Fibroblast of skin of back (primary cell): ENCODE results near the gene PLEKHM3.
"Not testable (repeated sequence)": the region's sequence is repeated elsewhere in the genome, so short reads cannot be mapped to it uniquely, and the experiment has no call there.

ENCODE experiments used
- DNase-seq: peaks from one replicate; pipeline ENCODE4 v3.0.0-alpha.2; 2013

PLEKHM3 gene

DNA sequence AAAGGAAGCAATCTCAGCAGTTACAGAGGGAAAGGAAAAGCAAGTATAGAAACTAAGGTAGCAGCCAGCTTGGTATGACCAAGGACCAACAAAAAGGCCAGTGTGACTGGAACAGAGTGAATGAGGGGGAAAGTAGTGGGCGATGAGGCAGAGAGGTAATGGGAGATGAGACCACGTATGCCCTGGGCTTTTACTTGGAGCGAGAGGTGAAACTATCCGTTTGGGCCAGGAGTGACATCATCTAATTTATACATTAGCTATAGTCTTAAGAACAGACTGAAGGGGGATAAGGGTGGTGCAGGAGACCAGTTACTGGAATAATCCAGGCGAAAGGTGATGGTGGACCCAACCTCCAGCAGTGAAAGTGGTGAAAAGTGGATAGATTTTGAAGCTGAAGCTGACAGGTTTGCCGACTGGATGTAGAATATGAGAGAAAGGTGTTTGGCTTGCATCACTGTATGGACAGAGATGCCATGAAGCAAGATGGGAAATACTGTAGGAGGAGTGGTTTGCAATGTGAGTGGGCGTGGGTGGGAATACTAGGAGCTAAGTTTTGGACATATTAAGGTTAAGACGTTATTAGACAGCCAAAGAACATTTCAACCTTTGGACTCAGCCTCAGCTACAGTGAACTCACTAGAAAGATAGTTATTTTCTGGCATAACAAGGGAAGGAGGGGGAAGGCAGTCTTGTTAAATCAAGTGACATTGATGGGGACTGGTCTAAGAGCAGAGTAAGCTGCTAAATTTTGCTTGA lies 106.0 kb downstream of the PLEKHM3 start:
- no peak for DNase-seq

DNA sequence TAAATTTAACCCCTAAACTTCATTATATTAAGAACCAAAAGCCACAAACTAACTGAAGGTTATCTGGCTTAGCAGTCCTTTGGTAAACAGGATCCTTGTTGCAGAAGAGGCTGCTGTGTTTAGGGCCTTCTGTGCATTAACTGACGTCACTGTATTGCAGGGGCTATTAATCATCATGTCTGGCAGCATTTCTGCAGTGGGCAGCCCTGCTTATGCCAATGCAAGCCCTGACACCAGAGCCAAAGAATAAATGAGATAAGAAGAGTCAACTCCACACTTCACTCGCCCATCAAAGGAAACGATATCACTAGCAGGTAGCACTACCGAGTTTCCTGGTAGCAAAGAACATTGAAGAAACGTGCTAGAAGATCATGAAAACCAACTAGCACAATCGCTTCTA lies 110.6 kb downstream of the PLEKHM3 start:
- no peak for DNase-seq

DNA sequence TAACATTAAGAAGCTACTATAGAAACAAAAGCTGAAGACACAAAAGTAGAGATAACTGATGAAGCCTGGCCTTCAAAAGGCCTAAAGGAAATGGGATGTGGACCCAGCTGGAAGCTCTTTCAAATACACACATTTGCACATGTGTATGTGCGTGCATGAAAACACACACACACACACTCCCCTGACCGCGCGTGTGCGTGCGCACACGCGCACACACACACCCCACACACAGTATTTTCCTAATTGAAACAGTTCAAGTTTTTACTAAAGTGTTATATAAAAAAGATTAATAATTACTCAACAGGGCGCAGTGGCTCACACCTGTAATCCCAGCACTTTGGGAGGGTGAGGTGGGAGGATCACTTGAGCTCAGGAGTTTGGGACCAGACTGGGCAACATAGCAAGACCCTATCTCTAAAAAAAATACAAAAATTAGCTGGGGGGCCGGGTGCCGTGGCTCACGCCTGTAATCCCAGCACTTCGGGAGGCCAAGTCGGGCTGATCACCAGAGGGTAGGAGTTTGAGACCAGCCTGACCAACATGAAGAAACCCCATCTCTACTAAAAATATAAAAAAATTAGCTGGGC lies 111.5 kb downstream of the PLEKHM3 start:
- DNase-seq: no peak

DNA sequence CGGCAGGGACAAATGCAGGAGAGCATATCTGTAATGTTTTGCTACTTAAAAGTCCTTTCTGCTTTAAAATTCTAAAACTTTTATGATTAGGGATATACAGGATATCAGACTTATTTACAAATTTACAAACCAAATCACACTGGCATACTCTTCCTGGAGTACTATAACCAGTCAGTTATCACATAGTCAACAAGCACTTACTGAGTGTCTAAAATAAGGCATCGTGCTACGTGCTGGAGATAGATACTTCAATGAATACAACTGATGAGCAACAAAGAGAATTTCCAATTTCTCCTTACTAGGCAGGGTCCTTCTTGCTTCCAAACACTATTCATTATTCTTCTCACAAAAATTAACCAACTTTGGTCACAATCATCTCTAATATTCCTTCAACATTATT lies 113.5 kb downstream of the PLEKHM3 start:
- no peak for DNase-seq

DNA sequence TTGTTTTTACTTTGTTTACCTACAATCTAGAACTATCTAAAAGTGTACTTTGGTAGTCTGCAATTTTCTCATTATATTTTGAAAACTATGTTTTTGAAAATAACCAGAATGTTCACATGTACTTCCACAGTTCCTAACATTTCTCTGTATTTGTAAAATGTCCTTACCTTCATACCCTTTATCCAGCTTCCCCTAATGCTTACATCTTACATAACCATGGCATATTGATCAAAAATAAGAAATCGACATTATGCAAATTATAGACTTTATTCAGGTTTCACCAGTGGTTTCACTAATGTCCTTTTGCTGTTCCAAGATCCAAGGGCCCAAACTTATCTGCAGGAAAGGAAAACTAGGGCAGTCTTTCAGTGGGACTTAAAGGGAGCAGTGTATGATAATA lies 114.1 kb downstream of the PLEKHM3 start:
- DNase-seq: no peak

DNA sequence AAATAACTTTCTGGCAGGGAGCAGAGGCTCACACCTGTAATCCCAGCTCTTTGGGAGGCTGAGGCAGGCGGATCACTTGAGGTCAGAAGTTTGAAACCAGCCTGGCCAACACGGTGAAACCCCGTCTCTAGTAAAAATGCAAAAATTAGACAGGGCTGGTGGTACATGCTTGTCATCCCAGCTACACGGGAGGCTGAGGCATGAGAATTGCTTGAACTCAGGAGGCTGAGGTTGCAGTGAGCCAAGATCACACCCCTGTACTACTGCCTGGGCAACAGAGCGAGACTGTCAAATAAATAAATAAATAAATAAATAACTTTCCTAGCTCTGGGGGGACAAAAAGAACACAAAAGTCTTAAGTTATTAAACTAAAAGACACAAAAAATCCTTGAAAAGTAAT lies 118.8 kb downstream of the PLEKHM3 start:
- not testable (repeated sequence) for DNase-seq

DNA sequence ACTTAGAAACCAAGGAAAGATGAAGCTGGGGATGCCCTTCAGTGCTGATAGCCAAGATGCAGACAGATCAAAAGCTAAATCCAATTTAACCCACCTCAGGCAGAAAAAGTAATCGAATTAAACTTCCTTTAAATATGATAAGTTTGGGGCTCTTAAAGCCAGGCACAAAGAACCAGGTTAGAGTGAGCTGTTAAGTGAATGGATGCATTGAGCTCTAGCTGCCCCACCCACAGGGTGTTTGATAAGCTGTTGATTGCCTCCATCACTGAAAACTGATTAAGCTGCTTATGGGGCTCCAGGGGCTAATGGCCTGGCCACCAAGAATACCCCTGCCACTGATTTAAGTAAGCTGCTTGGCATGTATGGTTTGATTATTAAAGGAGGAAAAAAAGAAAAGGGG lies 119.8 kb downstream of the PLEKHM3 start:
- no peak for DNase-seq

DNA sequence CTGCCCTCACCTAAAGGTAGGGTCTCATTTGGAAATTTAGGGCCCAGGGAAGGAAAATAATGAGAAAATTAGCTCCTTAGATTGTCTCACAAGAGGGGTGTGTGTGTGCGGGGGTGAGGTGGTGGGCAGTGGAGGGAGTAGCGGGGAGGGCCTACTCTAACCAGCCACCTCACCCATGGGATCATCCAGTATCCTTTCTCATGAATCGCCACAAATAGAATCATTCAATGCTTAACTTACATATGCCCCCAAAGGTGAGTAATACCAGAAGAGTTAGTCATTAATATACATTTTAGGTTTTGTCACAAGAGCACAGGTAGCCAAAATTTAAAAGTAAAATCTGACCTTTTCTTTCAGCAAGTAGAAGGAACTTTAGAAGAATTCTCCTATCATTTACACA lies 122.1 kb downstream of the PLEKHM3 start:
- no peak for DNase-seq

DNA sequence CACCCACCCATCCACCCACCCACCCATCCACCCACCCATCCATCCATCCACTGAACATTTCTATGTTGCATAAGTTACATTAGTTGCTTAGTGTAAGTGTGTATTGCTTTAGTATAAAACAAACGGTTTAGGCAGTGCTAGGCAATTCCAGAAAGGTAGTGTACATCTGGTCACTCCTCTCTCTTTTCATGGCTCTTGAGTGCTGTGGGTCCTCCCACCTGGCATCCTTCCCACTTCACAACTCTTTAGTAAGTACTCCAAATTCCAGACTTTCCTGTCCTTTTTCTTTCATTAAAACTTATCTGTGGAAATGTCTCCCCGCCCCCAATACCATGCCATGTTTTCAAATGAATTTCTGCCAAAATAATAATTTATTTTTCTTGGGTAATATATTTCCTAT lies 122.5 kb downstream of the PLEKHM3 start:
- DNase-seq: no peak

DNA sequence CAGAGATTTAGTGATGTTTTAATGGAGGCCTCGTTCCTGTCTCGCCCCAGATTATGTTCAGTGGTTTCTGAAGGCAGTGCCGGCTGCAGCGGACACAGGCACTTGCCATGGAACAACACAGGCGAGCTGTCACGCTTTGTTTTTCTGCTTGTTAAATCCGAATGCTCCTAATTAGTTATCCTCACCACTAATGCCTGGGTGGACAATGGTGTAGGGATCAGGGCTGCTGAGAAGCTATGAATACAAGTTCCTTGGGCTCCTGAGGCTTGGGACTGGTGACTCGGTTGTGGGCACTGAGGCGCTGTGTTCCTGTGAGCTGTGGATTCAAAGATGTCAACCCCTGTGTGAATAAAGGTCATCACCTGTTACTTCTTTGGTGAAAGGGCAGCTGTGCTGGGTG lies 123.5 kb downstream of the PLEKHM3 start:
- no peak for DNase-seq

DNA sequence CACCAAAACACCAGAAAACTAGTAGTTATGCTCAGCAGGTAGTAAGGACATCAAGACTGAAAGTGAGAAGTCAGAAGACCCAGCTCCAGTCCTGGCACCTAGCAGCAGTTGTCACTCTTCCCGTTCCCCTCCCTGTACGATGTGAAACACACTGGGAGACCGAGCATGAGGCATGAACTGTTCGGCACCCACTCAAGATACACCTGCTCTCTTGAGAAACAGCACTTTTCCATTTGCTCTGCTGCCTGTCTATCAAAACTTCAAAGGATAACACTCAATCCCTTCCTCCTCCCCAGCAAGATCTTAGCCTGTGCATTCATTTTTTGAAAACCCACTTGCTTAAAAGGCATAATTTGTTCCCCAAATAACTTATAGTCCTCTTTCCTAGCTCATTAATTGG lies 123.9 kb downstream of the PLEKHM3 start:
- no peak for DNase-seq

DNA sequence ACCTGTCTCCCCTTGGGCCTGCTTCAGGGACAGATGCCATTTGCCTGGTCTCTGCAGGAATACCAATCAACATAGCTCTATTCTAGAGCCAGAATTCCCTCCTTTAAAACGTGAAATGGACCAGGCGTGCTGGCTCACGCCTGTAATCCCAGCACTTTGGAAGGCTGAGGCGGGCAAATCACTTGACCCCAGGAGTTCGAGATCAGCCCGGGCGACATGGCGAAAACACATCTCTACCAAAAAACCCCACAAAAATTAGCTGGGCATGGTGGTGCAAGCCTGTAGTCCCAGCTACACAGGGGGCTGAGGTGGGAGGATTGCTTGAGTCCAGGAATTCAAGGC lies 127.0 kb downstream of the PLEKHM3 start:
- DNase-seq: no peak

DNA sequence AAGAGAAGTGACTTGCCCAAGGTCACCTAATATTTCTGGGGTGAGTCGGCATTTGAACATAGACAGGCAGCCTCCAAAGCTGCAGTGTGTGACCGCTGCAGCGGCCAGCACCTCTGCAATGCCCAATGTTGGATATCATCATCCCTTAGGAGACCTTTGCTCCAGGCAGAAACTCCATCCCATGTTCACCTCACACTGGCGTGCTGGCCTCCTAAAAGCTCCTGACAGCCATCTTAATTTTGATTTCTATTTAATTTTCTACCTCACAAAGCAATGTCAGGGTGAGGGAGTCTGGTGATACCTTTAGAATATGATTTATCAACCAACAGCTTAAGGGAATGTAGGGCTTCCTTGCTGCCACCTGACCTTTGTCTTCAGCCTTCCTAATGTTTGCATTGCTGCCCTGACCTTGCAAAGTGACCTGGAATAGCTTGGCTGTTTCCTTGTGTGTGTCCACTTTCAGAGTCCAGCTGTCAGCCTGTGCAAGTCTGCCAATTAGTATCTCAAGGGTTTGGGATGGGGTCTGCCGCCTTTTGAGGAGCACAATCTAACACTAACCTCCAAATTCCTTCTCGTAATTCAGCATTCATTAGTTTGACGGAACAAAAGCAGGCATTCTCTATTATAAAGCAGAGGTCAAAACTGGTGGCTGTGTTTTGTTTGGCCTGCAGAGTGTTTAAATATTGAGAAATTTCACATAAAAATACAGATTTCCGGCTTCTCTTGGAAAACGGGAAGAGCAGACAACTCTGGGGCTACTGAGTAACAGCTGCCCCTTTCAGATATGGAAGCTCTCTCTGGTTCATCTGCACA lies 127.6 kb downstream of the PLEKHM3 start:
- no peak for DNase-seq

DNA sequence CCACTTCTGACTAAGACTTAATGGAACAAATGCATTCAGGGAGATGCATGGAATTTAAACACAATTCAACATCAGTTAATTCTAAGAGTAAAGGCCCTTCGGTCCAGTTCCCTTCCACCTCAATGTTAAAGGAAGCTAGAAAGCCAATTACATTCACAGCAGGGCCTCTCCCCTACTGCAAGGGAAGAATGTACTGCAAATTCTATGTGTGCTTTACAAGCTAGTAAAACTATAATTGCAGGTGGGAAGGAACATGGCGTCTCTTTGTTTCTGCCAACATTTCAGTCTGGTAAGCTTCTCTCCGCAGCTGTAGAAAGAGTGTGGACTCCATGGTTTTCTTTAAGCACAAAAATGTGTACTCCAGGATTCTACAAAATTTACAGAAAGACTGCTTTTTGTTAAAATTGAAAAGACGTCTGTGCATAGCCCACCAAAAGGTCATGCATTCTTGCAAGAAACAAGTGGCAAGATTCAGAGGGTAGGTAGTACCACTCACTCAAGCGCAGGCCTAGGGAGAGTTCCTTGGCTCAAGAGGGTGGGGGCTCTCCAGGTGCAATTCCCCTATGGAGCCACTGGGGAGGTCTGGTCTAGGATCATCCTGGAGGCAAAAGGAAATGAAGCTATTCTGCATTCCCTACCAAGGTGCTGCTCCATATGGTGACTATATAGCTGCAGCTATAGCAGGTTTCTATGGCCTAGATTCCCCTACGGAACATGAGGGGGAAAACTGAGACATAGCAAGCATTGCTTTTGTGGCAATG lies 128.6 kb downstream of the PLEKHM3 start:
- DNase-seq: no peak

DNA sequence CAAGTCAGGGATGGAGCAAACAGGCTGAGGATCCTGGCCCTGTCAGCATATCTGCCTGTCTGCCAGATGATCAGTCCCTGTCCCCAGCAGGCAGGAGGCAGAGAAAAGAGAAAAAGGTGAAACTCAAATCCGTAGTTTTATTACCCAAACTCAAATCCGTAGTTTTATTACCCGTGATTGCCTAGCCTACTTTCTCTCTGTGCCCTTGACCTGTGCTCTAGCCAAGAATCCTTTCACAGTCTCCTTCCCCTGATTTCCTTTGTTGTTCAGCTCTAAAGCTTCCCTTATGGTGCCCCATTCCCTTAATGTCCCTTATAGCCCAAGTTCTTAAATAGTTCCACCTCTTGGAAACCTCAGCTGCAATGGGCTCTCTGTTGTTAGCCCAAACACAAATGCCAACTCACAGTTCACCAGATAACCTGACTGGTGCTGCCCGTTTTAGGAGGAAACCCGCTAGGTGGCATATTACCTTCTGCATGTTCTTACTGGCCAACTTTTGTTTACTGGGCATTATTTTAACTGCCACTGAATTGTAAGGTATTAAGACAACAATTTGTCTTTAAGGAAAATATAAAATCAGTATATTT lies 130.0 kb downstream of the PLEKHM3 start:
- DNase-seq: no peak

DNA sequence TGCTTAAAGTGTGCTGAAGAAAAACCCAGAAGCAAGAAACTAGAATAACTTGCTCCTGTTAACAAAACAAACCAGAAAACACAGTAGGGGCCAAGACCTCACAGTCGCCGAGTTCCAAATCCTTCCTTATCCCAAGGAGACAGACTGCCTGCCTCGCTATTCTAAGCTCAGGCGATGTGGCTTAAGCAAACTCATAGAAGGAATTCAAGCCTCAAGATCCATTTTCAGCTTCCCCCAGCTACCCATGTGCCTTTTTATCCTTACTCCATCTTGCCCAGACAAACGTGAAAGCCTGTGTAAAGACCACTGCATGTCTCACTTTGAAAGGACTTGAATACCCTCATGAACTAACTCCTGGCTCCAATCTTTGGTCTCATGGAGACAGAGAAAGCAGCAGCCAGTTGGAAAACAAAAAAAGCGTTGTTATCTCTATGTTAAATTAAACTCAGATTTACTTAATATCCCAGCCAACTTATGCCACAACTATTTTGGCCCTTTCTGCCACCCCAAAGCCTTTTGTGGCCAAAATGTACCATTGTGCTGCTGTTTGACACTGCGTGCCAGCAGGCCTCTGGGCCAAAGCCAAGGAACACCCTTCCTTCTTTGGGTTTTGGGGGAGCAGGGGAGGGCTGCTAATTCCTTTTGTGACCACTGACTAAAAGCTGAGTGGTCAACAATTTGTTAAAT lies 132.5 kb downstream of the PLEKHM3 start:
- DNase-seq: no peak

DNA sequence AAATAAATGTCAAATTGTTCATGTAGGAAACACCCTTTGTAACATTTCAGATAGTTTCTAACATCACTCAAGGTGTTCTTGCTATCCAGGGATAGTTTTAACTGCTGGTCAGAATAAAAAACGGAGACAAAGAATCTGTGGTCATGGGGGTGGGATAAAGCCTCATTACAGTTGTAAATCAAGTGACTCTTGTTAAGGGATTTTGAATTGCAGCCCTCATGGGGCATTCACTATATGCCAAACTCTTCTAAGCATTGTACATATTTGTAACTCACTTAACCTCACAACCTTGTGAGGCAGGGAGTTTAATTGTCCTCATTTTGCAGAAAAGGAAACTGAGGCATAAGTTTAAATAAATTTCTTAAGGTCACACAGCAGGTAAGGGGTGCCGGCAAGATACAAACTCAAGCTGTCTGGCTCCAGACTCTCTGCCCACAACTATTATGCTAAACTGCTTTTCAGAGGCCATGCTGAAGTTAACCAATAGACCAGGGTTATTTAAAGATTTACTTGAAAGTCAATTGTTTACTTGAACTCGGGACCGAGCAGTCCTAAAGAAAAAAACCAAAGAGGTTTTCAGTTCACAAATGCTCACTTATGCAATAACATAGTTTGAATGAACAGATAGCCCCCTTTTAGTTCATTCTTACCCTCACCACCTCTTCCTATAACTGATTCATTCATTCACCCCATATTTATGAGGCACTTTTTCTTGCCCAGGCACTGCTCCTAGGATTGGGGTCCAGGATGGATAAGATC lies 134.1 kb downstream of the PLEKHM3 start:
- no peak for DNase-seq

DNA sequence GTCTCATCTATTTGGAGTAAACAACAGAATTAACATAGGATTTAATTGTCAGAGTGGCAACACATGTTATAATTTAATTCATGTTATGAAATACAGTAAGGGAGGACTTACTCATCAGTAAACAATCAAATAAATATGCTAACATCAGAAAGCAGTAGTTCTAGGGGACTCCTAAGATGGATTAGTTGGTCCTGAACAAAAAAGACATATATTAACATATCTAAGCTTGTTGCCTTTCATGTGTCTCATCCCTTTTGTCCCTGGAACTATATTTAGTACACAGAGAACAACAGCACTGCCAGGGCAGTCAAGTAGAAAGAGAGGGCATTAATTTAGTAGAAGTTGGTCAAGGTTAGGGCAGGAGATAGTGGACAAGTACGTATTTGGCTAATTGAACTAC lies 137.8 kb downstream of the PLEKHM3 start:
- no peak for DNase-seq

DNA sequence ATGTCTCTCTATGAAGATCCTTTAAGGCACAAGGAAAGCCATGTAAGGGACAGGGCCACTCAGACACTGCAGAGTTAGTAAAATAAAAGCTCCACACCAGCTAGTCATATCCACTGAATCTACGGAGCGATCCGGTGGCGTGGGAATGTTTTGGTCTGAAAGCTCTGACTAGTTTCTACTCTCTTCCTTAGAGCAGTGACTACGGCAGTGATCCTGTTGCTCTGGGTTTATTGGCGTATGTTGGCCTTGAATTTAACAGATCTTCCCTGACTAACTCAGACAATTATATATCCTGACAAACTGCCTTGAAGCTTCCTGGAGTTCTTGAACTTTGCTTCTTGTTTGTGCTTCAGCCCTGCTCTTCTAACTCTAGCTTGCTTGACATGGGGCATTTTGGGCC lies 140.3 kb downstream of the PLEKHM3 start:
- DNase-seq: no peak

DNA sequence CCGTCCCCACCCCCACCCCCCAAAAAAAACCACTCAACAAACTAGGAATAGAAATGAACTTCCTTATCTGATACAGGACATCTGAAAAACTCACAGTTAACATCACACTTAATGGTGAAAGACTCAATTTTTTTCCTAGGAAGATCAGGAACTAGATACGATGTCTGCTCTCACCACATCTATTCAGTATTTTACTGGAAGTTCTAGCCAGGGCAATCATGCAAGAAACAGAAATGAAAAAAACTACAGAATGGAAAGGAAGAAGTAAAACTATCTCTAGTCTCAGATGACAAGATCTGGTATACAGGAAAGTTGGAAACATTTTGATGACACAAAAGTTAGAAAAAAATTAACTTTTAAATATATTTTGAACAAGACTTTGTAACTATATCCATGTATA lies 141.2 kb downstream of the PLEKHM3 start:
- no peak for DNase-seq

DNA sequence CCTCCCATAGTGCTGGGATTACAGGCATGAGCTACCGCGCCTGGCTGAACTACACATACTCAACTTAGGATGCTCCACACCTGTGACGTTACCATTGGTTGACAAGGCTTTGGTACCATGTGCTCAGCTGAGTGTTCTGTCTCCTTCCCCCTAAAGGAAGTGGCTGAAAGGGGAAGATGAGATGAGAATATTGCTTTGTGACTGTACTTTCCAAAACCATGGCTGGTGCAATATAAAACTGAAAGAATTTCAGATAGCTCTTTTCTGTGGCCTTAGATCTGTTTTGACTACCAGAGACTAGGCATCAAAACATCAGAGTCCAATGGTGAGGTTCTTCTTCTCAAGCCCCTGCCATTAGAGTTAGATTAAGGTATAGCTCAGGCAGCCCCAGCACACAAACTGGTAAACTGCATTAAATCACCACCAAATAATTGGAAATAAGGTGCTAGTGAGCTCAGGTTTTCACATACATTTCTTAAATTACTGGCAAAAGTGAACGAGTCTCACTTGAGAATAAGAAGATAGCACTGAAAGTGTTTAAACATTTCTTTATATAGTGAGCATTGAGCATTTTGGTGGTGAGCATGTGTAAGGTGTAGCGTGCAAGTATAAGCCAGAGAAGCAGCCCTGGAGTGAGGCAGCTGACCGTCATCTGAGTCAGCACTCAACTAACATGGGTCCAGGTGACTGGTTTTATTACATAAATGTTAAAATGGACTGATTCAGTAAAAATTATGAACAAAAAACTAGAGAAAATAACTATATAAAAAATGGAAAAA lies 142.1 kb downstream of the PLEKHM3 start:
- no peak for DNase-seq
